GOT3 (cell line): Measurements from ENCODE around the gene DYSF.

Experiments used
- DNase-seq: peaks from one replicate; lab custom pipeline; 2025; ENCODE audit warnings: mixed read lengths; lab: John Stamatoyannopoulos, UW

DYSF gene

GRCh38 chr2:71456617-71457016 is 3.3 kb downstream of the DYSF start:
- DNase-seq: no peak

DNA sequence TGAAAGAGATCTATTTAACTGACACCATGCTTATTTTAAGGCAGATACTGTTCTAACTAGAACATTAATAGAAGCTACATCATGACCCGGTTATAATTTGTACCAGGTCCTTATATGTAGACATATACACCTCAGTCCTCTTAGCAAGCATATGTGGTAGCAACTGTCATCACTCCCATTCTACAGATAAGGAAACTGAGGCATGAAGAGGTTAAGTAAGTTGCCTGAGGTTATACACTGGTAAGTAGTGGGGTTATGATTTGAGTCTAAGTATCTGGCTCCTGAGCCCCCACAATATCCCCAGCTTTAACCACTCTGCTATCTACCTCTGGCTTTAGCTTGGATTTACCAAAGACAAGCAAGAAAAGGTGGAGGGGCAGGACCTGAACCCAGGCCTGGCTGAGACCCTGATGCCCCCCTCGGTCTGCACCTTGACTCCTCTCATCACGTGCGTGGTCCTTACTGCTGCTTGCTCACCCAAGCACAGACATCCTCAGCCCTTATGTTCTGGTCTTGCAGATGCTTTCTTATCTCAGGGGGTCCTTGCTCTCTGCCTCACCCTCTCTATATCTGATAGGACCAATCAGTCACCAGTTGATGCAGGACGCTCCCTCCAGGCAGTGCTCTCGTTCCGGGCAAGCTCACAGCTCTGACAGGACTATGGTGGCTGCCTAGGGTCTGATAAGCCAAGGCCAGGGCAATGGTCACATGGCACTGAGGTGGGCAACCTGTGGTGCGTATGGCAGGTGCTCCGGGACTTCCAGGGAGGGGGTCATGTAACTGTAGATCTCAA is 4.0 kb downstream of the DYSF start:
- no peak for DNase-seq

DNA sequence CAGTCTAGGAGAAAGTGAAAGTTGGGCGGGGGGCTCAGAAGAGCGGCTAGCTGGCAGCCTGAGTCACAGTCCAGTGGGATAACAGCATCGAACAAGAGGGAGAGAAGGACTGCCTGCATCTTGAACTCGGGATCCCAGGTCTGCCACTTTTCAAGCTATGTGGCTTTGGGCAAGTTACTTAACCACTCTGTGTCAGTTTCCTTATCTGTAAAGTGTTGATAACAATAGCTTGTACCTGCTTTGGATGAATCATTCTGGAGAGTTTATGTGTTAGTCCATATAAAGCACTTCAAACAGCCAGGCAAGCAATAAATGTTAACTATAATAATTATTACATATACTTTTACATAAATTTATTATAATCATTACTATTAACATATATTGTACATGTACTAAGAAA is 4.6 kb downstream of the DYSF start:
- DNase-seq: no peak

GRCh38 chr2:71458413-71459083 is 5.2 kb downstream of the DYSF start:
- DNase-seq: no peak

DNA sequence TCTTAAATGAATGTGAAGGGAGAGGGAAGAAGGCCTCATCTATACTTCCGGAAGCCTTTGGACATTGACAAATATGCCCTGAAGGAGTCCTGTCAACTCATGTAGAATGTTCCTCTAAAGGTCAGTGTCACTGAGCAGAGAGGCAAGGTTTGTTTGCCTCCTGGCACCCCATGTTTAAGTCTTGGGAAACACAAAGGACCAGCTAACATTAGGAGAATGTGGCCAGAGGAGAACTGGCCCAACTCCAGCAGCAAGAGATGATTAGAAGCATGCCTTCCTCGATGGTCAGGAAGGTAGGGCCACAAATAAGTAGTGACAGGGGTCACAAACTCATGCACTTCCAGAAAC is 5.7 kb downstream of the DYSF start:
- no peak for DNase-seq

DNA sequence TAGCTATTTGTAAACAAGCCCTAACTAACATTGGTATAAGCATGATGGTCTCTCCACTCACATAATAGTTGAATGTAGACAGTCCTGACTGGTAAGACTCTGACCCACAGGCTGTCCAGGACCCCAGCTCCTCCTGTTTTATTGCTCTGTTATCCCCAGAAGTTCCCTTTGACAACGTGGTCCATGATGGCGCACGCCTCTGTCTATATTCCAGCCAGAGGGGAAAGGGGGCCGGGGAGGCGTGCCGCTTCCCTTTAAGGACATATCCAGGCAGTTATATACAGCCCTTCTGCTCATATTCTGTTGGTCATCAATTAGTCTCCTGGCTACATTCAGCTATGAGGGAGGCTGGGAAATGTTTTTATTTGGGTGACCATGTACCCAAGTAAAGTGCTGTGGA is 6.7 kb downstream of the DYSF start:
- DNase-seq: no peak

DNA sequence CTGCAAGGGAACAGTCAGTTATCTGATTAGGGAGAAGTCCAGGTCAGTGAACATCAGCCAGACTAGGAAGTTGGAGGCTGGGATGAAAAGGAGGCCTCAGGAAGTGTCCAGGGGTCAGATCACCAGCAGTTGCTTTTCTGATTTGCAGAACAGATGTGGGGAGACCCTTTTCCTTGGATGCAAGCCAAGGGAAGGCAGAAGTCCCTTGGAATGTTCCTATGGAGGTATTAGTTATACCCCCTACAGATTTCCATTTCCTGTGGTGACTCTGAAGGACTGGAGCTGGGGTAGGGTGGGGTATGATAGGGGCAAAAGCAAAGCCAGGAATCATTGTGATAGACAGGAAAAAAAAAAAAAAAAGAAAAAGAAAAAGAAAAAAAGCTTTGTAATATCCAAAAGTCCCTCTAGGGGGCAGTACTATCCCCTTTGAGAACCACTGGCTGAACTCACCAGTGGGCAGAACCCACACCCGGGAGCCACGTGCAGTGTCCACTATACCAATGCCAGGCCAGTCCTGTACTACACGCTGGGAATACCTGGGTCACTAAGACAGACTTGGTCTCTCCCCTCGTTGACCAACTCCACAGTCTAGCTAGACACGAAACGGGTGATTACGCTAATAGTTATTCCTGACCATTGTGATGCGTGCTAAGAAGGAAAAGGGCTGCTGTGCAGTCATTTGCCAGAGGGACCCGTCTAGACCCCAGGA is 7.4 kb downstream of the DYSF start:
- no peak for DNase-seq

- DNase-seq: no peak
Measured at GRCh38 chr2:71461304-71461671, 7.9 kb downstream of the DYSF start.

DNA sequence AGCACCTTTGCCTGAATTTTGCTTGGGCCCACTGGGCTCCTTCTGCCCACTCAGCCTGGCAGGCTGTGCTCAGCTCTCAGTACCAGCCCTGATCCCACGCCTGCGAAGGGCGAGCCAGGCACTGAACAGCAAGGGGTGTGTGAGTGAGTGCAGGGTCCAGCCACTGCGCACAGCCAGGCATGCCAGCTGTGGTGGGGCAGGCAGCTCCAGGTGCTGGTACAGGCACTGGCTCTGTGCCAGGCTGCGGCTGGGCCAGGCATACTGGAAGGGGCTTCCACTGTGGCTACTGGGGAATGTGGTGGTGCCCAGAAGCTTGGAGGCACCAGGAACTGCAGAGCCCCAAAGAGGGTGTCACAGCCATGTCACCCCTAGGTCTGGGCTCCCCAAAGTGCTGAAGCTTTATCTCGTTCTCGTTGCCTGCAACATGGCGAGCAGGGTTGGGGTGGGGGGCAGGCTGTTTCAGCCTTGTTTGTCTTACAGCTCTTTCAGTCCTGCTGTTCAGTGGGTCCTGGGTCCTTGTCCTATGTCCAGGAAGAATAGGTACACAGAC is 8.8 kb downstream of the DYSF start:
- DNase-seq: no peak

- no peak for DNase-seq
Measured at GRCh38 chr2:71462641-71463341, 9.4 kb downstream of the DYSF start.

DNA sequence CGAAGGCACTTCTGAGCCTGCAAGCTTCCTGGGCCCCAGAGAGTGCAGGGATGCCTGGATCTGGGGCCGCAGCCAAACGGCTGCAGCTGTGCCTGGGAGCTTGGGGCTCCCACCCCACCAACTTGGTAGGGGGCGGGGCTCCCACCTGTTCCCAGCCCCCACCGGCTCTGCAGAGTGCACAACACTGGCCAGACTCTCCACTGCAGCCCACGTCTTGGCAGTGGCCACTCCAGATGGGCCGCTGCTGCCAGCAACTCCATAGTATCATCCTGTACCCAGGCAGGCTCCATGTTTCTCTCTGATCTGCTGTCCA is 9.9 kb downstream of the DYSF start:
- DNase-seq: no peak

DNA sequence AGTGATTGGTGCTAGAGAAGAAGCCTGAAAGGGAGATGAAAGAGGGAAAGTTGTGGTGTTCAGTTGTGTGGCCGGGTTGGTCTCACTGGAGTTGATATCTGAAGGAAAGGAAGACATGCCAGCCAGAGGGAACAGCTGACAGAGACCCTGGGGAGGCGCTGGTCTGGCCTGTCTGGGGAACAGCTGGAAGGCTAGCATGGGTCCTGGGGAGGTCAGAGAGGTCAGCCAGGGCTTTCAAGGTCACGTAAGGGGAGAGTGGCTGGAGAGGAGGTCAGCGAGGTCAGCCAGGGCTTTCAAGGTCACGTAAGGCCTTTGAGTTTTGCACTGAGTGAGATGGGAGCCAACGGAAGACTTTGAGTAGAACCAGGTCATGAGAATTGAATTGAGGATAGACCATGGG is 11.0 kb downstream of the DYSF start:
- no peak for DNase-seq

DNA sequence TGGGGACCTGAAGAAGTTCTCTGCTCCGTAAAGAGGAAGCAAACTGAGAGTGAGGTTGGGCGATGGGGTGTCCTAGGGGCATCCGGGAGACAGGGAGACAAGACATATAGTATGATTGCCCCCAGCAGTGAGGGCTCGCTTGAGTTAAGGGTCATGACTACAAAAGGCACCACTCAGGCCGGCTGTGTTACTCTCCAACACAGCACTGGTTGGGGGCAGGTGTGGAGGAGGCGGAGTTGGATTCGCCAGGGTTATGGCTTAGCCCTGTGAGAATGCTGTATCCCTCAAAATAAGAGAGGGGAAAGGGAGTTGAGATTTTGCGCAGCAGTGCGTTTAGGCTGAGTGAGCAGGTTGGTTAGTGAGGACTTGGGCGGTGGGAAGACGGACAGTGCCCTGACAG is 12.0 kb downstream of the DYSF start:
- DNase-seq: no peak

DNA sequence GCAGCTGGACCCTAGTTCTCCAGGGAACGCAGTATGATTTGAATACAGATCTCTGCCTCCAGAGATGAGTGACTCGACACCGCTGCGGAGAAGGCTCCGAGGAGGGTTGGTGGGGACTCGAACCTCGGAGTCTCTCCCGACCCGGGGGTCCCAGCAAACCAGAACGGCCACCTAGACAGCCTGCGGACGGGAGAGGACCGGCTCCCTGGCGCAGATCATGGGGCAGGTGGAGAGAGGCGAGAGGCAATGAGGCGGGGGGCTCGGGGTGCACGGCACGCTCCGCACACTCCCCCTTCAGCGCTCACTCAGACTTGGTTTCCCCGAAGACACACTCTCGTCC is 12.6 kb downstream of the DYSF start:
- no peak for DNase-seq

DNA sequence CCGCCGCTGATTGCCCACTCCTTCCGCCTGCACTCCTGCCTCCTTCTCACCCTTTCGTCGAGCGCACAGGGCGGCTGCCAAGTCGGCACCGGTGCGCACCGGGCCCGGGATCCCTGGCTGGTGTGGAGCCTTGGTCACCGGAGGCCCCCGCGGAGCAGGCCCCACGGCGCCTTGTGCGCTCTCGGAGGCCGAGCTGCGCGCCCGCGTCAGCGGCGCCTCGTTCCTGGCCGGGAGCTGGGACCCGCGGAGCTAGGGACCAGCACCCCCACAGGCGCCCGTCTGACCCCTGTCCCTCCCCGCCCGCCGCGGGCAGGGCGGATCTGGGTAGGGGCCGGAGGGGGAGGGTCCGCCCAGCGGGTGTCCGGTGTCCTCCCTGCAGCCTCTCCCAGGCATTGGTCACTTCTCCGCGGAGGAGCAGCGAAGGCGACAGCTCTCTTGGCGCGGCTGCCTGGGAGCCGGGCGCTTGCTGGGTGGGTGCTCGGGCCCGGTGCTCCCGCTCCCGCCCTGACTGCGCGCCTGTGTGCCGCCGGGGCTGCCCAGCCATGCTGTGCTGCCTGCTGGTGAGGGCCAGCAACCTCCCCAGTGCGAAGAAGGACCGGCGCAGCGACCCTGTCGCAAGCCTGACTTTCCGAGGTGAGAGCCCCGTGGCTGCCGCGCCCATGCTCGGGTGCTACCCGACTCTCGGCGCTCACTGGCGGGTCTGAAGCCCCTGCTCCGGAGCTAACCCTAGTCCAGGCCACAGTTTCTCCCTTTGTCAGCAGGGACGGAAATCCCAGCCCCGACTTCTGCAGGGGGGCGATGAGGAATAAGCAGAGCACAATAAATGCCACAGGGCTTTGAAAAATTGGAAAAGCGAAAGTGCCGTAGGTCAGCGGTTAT is 13.2 kb downstream of the DYSF start:
- no peak for DNase-seq

- DNase-seq: no peak
Measured at GRCh38 chr2:71467180-71467815, 13.9 kb downstream of the DYSF start.

DNA sequence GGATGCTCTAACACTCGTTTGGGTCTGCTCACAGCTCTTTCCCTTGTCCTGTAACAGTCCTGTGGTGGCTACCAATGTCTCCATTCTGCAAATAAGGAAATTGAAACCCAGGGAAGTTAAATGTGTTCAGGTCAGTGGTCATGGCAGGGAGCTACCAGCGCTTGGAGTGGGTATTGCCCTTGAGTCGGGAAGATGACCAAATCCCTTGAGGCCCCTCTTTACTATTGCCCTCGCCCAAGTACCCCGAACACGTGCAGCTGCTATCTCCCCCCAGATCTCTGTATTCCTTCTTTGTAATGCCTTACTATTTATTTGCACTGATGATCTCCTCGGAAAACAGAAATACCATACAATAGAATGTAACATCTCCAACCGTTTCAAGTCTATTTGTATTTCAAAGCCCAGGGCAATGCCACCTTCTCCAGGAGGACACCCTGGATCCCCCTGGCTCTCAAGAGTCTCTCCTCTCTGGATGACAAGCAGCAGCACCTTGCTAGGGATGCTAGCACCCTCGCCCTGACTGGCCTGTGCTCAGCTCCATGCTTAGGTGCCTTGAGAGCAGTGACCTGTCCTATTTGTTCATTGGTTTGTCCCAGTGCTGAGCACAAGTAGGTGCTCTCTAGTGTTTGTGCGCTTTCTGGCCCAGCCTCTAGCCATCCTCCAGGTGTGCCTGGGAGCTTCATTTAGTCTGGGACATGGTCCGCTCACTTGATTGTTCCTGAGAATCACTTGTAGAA is 15.1 kb downstream of the DYSF start:
- DNase-seq: no peak

- no peak for DNase-seq
Measured at GRCh38 chr2:71469403-71470398, 16.3 kb downstream of the DYSF start.

DNA sequence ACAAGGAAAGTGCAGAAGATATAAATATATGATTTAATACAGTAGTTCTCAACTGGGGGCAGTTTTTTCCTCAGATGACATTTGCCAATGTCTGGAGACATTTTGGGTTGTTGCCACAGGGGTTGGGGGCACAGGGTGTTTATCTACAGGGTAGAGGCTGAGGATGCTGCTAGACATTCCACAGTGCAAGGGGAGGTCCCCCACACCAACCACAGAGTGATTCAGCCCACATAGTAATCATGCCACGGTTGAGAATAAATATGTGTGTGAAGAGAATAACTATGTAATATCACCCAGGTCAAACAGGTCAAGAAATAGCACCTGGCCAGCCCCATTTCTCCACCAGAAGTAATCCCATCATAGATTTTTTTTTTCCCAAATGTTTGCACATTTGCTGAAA is 17.9 kb downstream of the DYSF start:
- DNase-seq: no peak
